K562 (cell line): Measurements from ENCODE around the gene HS2ST1. TPM values are rescaled to one million over a fixed set of nuclear protein-coding genes. Genes with fewer than 3 reads are reported as not detected.
A peak's percentile ranks its signal among the peaks of the same experiment; 100 is the strongest.

ENCODE experiments used
- ATAC-seq: fragments of 200-7000 bp; cut with Tn5 transposase; 3 replicates; pipeline ENCODE4 v1.9.1; 2020; ENCODE audit warnings: moderate library complexity
- BruUV-seq: library from RNA; stranded (reverse); fragments of 400-500 nt; replicated peaks from 2 replicates; lab custom pipeline; 2021; lab: Mats Ljungman, UMichigan
- CTCF ChIA-PET: fragments of 300-600 bp; formaldehyde crosslinking; extraction: SDS; loops from one replicate; lab custom pipeline; 2021; ENCODE audit warnings: low intra/inter-chr PET ratio; lab: Yijun Ruan, JAX
- POLR2A ChIA-PET: fragments of 300-600, 350-650 bp; sonication (Branson Sonifier 250); formaldehyde crosslinking; extraction: SDS; loops from one replicate; lab custom pipeline; 2021; ENCODE audit warnings: antibody characterized with exemption, inconsistent platforms; lab: Yijun Ruan, JAX
- DNase-seq, 4 experiments: peaks; one replicate each; pipeline versions ENCODE4 v3.0.0 to v3.0.0-alpha.2; 2011 to 2018; ENCODE audit warnings: low spot score in 3 of 4, mixed read lengths in 3 of 4; ENCODE audit errors: extremely low read depth in 1 of 4
- FAIRE-seq: peaks from 2 replicates; lab custom pipeline; 2011; peaks lifted over from hg19 to GRCh38; lab: Jason Lieb, UNC
- H2AFZ ChIP-seq: 2 replicates; pipeline ENCODE4 v1.6.0; 2011; ENCODE audit warnings: low read depth, low read length, control low read depth, inconsistent platforms
- H3K27ac ChIP-seq: fragments of 200-600 bp; 3 replicates; pipeline ENCODE4 v1.8.0; 2011; ENCODE audit warnings: low read depth, mild to moderate bottlenecking, control low read depth, inconsistent platforms, low read length, moderate library complexity, mixed read lengths; ENCODE audit errors: extremely low read depth
- H3K27me3 ChIP-seq, 2 experiments: fragments of 300-600 bp in 1 of 2; 2 replicates in 1 of 2; 3 replicates in 1 of 2; pipeline versions ENCODE4 v1.6.0 to v1.8.0; 2011; ENCODE audit warnings: inconsistent platforms in 2 of 2, low read length in 2 of 2, mild to moderate bottlenecking in 1 of 2, mixed read lengths in 1 of 2, moderate library complexity in 1 of 2; ENCODE audit not compliant: control insufficient read depth in 2 of 2, insufficient read depth in 2 of 2
- H3K36me3 ChIP-seq: fragments of 300-600 bp; 3 replicates; pipeline ENCODE4 v1.8.0; 2011; ENCODE audit warnings: mild to moderate bottlenecking, low read length, inconsistent platforms; ENCODE audit not compliant: control insufficient read depth, insufficient read depth
- H3K4me1 ChIP-seq, 2 experiments: fragments of 200-600 bp in 1 of 2; replicated peaks in 1 of 2; 2 replicates in 1 of 2; 3 replicates in 1 of 2; pipeline versions ENCODE4 v1.5.1 to v1.8.0; 2011; ENCODE audit warnings: inconsistent platforms in 2 of 2, low read length in 2 of 2, mild to moderate bottlenecking in 1 of 2, mixed read lengths in 1 of 2, moderate library complexity in 1 of 2; ENCODE audit not compliant: control insufficient read depth in 2 of 2, insufficient read depth in 2 of 2
- H3K4me2 ChIP-seq: 2 replicates; pipeline ENCODE4 v1.6.1; 2011; ENCODE audit warnings: low read length, control low read depth, inconsistent platforms, mixed read lengths; ENCODE audit not compliant: insufficient read depth
- H3K4me3 ChIP-seq: fragments of 200-600 bp; sonication (generic), shearing (Covaris generic); 2 replicates; pipeline ENCODE4 v1.5.1; 2016; ENCODE audit warnings: control low read depth, inconsistent platforms
- H3K79me2 ChIP-seq: fragments of 200-600 bp; 3 replicates; pipeline ENCODE4 v1.8.0; 2011; ENCODE audit warnings: low read length, inconsistent platforms; ENCODE audit not compliant: control insufficient read depth, insufficient read depth
- H3K9ac ChIP-seq, 2 experiments: 2 replicates each; pipeline versions ENCODE4 v1.6.0 to v1.6.1; 2011; ENCODE audit warnings: low read depth in 2 of 2, low read length in 2 of 2, control low read depth in 1 of 2, inconsistent platforms in 1 of 2, mild to moderate bottlenecking in 1 of 2, mixed read lengths in 1 of 2; ENCODE audit not compliant: insufficient read depth in 1 of 2
- H3K9me1 ChIP-seq: one replicate; pipeline ENCODE4 v1.6.0; 2011; ENCODE audit warnings: inconsistent platforms, mild to moderate bottlenecking, low read length, moderate library complexity; ENCODE audit not compliant: control insufficient read depth, insufficient read depth
- H3K9me3 ChIP-seq: replicated peaks from 2 replicates; pipeline ENCODE4 v1.5.1; 2011; ENCODE audit warnings: low read depth, low read length, inconsistent platforms; ENCODE audit not compliant: control insufficient read depth, insufficient read depth
- H4K20me1 ChIP-seq: replicated peaks from 2 replicates; pipeline ENCODE4 v1.6.1; 2011; ENCODE audit warnings: low read length, inconsistent platforms, mixed read lengths; ENCODE audit not compliant: control insufficient read depth, insufficient read depth
- CREBBP ChIP-seq: IDR thresholded peaks from one replicate; pipeline ENCODE4 v1.6.1; 2012; ENCODE audit warnings: low read depth, mild to moderate bottlenecking, control low read depth, inconsistent platforms, low read length
- ESRRA ChIP-seq: fragments of 450-650 bp; IDR thresholded peaks from 2 replicates; pipeline ENCODE4 v1.6.1; 2014; ENCODE audit warnings: low read depth, mild to moderate bottlenecking, moderate library complexity, borderline replicate concordance
- FOXK2 ChIP-seq, 2 experiments: fragments of 450-650 bp; IDR thresholded peaks in 1 of 2; conservative IDR thresholded peaks in 1 of 2; 2 replicates each; pipeline ENCODE4 v1.6.1; 2016; ENCODE audit warnings: low read depth in 2 of 2, mild to moderate bottlenecking in 1 of 2
- FOXM1 ChIP-seq, 2 experiments: fragments of 450-650 bp in 1 of 2; sonication (generic) in 1 of 2; formaldehyde crosslinking in 1 of 2; IDR thresholded peaks; 2 replicates each; pipeline versions ENCODE4 v1.6.1 to v1.9.0; 2017 to 2022; ENCODE audit warnings: low read depth in 2 of 2, mild to moderate bottlenecking in 2 of 2, missing genetic modification reagents in 1 of 2, moderate library complexity in 1 of 2
- PML ChIP-seq: IDR thresholded peaks from 2 replicates; pipeline ENCODE4 v1.6.1; 2012; ENCODE audit warnings: low read length, inconsistent platforms
- PURB ChIP-seq: sonication (generic); formaldehyde crosslinking; IDR thresholded peaks from 2 replicates; pipeline ENCODE4 v1.9.0; 2021; ENCODE audit warnings: low read depth, mild to moderate bottlenecking, missing genetic modification reagents
- RAD21 ChIP-seq, 2 experiments: fragments of 250-450 bp in 1 of 2; fragments of 450-650 bp in 1 of 2; sonication (Bioruptor Pico) in 1 of 2; formaldehyde crosslinking in 1 of 2; IDR thresholded peaks in 1 of 2; conservative IDR thresholded peaks in 1 of 2; 2 replicates each; pipeline versions ENCODE4 v1.4.0 to v1.8.0; 2020 to 2022; ENCODE audit warnings: mild to moderate bottlenecking in 2 of 2, moderate library complexity in 1 of 2
- ZBTB7A ChIP-seq: IDR thresholded peaks from 2 replicates; pipeline ENCODE4 v1.6.1; 2011; ENCODE audit warnings: low read depth, mild to moderate bottlenecking, low read length, moderate library complexity, borderline replicate concordance; ENCODE audit not compliant: control insufficient read depth
- ZFP1 ChIP-seq: fragments of 450-650 bp; formaldehyde crosslinking; IDR thresholded peaks from 2 replicates; pipeline ENCODE4 v1.4.0; 2020; ENCODE audit warnings: mild to moderate bottlenecking, mixed read lengths
- ZNF121 ChIP-seq: sonication (generic); formaldehyde crosslinking; conservative IDR thresholded peaks from 2 replicates; pipeline ENCODE4 v1.8.0; 2022; ENCODE audit warnings: missing genetic modification reagents
- ZNF143 ChIP-seq: sonication (generic); formaldehyde crosslinking; IDR thresholded peaks from 2 replicates; pipeline ENCODE4 v1.9.0; 2022; ENCODE audit warnings: mild to moderate bottlenecking, missing genetic modification reagents
- ZNF197 ChIP-seq: fragments of 200-800 bp; sonication (Bioruptor generic); IDR thresholded peaks from 2 replicates; pipeline ENCODE4 v1.6.1; 2016; ENCODE audit warnings: low read depth, missing genetic modification characterization, missing compliant biosample characterization
- ZNF764 ChIP-seq: fragments of 250-450 bp; sonication (Bioruptor Pico); IDR thresholded peaks from 2 replicates; pipeline ENCODE4 v1.4.0; 2020; ENCODE audit warnings: low read depth, mild to moderate bottlenecking, moderate library complexity
- ZNF780A ChIP-seq: fragments of 250-450 bp; sonication (Bioruptor Pico); IDR thresholded peaks from 2 replicates; pipeline ENCODE4 v1.5.0; 2021; ENCODE audit warnings: mild to moderate bottlenecking
- WGBS: fragments of 100-300 bp; shearing (Covaris generic); methylation state at CpG from one replicate; pipeline ENCODE4 v1.1.6; 2016; ENCODE audit warnings: low coverage, mixed read lengths; ENCODE audit not compliant: insufficient coverage; ENCODE audit errors: missing lambda C conversion rate; 5-methylcytosine and 5-hydroxymethylcytosine counted together
- in situ Hi-C: fragments of 300-500 bp; cut with MboI; formaldehyde crosslinking; loops from 4 replicates; pipeline ENCODE4 v1.15.0; 2018; ENCODE audit warnings: inconsistent platforms, mixed read lengths
- intact Hi-C: fragments of 100-400 bp; cut with micrococcal nuclease; formaldehyde crosslinking; loops from 2 replicates; pipeline ENCODE4 v1.14.2; 2022
- polyA plus RNA-seq, 8 experiments: library from polyadenylated mRNA; depleted of rRNA in 4 of 8; stranded (reverse) in 5 of 8; unstranded in 3 of 8; fragments of >200 nt; fragmentation: Nextera tagmentation in 2 of 8; fragmentation: Illumina TruSeq in 1 of 8; extraction: Ambion mirVana in 2 of 8; extraction: Trizol in 1 of 8; gene quantifications; 2 replicates each; pipeline versions ENCODE4 v1.2.1 to v1.2.3, GENCODE V29; 2011 to 2014; ENCODE audit warnings: inconsistent platforms in 1 of 8, missing spikeins in 1 of 8
- total RNA-seq, 7 experiments: library from RNA; depleted of rRNA in 6 of 7; stranded (reverse); fragments of >200 nt in 6 of 7; fragmentation: Illumina TruSeq in 2 of 7; extraction: Trizol in 2 of 7; gene quantifications; 2 replicates each; pipeline versions ENCODE4 v1.2.1 to v1.2.3, GENCODE V29; 2011 to 2021; ENCODE audit warnings: low replicate concordance in 1 of 7
- TF ChIP-seq, protein P1 (sequence below): sonication (generic); formaldehyde crosslinking; IDR thresholded peaks from 2 replicates; pipeline ENCODE4 v1.8.0; 2022; ENCODE audit warnings: mild to moderate bottlenecking, missing genetic modification reagents
- TF ChIP-seq, protein P2 (sequence below): fragments of 450-650 bp; IDR thresholded peaks from 2 replicates; pipeline ENCODE4 v1.6.1; 2014; ENCODE audit warnings: low read depth, mild to moderate bottlenecking, moderate library complexity, borderline replicate concordance

Gene HS2ST1
- total and polyA plus RNA-seq, 9 of the 15 experiments (the other 6 are each of a cell fraction or from before 2014, with no cell fraction given), result 7.7 to 43.3 (median 25.8) TPM

DNA sequence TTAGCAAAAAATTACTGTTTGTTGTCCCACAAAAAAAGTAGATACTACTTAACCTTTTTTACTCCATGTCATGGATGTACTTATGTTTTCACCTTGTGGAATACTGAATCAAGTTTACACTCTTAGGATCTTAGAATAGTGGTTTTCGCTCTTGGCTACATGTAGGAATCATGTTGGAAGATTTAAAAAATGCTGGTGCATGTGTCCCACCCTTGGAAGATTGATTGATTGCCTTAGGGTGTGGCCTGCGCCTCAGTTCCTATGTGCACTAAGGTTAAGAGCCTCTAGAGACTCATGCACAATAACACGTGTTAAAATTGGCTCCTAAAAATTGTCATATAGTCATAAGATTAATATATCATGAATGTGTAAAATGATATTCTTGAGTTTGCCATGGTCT is 25.0 kb downstream of the HS2ST1 start (continued):
- TF ChIP-seq, protein P1, sequence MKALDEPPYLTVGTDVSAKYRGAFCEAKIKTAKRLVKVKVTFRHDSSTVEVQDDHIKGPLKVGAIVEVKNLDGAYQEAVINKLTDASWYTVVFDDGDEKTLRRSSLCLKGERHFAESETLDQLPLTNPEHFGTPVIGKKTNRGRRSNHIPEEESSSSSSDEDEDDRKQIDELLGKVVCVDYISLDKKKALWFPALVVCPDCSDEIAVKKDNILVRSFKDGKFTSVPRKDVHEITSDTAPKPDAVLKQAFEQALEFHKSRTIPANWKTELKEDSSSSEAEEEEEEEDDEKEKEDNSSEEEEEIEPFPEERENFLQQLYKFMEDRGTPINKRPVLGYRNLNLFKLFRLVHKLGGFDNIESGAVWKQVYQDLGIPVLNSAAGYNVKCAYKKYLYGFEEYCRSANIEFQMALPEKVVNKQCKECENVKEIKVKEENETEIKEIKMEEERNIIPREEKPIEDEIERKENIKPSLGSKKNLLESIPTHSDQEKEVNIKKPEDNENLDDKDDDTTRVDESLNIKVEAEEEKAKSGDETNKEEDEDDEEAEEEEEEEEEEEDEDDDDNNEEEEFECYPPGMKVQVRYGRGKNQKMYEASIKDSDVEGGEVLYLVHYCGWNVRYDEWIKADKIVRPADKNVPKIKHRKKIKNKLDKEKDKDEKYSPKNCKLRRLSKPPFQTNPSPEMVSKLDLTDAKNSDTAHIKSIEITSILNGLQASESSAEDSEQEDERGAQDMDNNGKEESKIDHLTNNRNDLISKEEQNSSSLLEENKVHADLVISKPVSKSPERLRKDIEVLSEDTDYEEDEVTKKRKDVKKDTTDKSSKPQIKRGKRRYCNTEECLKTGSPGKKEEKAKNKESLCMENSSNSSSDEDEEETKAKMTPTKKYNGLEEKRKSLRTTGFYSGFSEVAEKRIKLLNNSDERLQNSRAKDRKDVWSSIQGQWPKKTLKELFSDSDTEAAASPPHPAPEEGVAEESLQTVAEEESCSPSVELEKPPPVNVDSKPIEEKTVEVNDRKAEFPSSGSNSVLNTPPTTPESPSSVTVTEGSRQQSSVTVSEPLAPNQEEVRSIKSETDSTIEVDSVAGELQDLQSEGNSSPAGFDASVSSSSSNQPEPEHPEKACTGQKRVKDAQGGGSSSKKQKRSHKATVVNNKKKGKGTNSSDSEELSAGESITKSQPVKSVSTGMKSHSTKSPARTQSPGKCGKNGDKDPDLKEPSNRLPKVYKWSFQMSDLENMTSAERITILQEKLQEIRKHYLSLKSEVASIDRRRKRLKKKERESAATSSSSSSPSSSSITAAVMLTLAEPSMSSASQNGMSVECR, result no peak
- TF ChIP-seq ESRRA (no peak), ZNF143 (CRISPR knock-in tag) (no peak), CREBBP (no peak), ZNF780A (CRISPR knock-in tag) (no peak)

DNA sequence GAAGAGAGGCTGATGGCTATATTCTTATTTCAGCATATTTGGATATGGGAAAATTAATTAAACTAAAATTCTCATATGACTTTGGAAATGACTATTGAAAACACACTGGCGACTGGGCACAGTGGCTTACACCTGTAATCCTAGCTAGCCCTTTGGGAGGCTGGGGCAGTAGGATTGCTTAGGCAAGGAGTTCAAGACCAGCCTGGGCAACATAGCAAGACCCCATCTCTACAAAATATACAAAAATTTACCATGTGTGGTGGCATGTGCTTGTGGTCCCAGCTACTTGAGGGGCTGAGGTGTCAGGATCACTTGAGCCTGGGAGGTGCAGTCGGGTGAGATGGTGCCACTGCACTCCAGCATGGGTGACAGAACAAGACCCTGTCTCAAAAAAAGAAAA is 26.2 kb downstream of the HS2ST1 start:
- 89% methylated on average over 2 of the region's 2 CpGs for WGBS
- POLR2A ChIA-PET, result no interaction called here
- TF ChIP-seq ZNF197 (CRISPR knock-in tag), result no peak
- TF ChIP-seq PML, result no peak
- no peak for TF ChIP-seq PURB (CRISPR knock-in tag)
- no peak for TF ChIP-seq FOXK2 (conservative IDR thresholded peaks at IDR 0.05 in 1 of 2, IDR thresholded peaks at IDR 0.05 in 1 of 2; ENCODE audit: low read depth in 2 of 2)
- no peak for TF ChIP-seq ZNF764 (CRISPR knock-in tag)
- no peak for TF ChIP-seq ZFP1 (CRISPR knock-in tag)
- TF ChIP-seq FOXM1 (IDR thresholded peaks at IDR 0.05; ENCODE audit: low read depth), result no peak
- no peak for TF ChIP-seq FOXM1 (CRISPR knock-in tag; IDR thresholded peaks at IDR 0.05; ENCODE audit: low read depth)
- TF ChIP-seq RAD21 (CRISPR knock-in tag; conservative IDR thresholded peaks at IDR 0.05 in 1 of 2, IDR thresholded peaks at IDR 0.05 in 1 of 2), result no peak
- TF ChIP-seq ZBTB7A, result no peak
- TF ChIP-seq, protein P2, sequence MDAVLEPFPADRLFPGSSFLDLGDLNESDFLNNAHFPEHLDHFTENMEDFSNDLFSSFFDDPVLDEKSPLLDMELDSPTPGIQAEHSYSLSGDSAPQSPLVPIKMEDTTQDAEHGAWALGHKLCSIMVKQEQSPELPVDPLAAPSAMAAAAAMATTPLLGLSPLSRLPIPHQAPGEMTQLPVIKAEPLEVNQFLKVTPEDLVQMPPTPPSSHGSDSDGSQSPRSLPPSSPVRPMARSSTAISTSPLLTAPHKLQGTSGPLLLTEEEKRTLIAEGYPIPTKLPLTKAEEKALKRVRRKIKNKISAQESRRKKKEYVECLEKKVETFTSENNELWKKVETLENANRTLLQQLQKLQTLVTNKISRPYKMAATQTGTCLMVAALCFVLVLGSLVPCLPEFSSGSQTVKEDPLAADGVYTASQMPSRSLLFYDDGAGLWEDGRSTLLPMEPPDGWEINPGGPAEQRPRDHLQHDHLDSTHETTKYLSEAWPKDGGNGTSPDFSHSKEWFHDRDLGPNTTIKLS, result no peak
- peak; percentile 88 for TF ChIP-seq ZNF121 (CRISPR knock-in tag)

More for the DNA sequence above, 26.2 kb downstream of the HS2ST1 start:
- CTCF ChIA-PET, result no interaction called here
- ATAC-seq (no peak), DNase-seq (no peak), FAIRE-seq (no peak)
- Histone ChIP-seq H3K27me3 (no peaks in the 10 kb centered on the region), H3K79me2 (peaks cover 98% of the 10 kb centered on the region), H3K4me3 (no peak overlapping the region), H3K9me1 (no peaks in the 10 kb centered on the region), H3K27ac (no peak overlapping the region), H3K36me3 (no peaks in the 10 kb centered on the region), H3K4me2 (no peak overlapping the region), H2AFZ (no peak overlapping the region), H3K9me3 (no peaks in the 10 kb centered on the region), H3K4me1 (peaks cover 10 to 12% of the 10 kb centered on the region in 2 experiments), H3K9ac (no peak overlapping the region), H4K20me1 (no peaks in the 10 kb centered on the region)
- intact Hi-C loops, result no loop called here
- in situ Hi-C loops, result no loop called here
- no TSS peak for BruUV-seq
